Measurements from ENCODE around the gene ROBO1.

DNA sequence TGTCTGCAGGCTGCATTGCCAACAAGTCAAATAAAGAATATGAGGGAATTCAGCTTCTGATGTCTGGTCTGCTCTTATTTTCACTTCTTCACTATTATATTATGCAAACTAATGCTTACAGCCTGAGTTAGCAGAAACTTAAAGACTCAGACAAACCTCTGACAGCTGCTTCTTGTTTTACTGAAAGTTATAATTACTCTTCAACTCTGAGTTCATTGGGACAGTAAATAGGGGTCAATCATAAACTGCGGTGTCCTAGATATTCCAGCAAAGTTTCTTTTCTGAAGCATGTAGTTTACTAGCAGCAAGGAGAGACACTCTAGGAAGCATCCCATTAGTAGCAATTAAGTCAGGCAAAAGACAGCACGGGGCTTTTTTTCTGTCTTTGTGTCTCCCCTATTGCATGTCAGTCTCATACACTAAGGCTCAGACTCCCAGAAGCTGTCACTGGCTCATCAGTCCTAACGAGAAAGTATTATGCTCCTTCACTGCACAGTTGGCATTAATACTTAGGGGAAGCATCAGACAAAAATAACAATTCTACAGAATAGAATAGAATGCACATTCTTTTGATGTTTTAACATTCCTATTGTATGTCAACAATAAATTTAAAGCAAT is 1060.8 kb downstream of the ROBO1 start:
- TF ChIP-seq, protein P1, sequence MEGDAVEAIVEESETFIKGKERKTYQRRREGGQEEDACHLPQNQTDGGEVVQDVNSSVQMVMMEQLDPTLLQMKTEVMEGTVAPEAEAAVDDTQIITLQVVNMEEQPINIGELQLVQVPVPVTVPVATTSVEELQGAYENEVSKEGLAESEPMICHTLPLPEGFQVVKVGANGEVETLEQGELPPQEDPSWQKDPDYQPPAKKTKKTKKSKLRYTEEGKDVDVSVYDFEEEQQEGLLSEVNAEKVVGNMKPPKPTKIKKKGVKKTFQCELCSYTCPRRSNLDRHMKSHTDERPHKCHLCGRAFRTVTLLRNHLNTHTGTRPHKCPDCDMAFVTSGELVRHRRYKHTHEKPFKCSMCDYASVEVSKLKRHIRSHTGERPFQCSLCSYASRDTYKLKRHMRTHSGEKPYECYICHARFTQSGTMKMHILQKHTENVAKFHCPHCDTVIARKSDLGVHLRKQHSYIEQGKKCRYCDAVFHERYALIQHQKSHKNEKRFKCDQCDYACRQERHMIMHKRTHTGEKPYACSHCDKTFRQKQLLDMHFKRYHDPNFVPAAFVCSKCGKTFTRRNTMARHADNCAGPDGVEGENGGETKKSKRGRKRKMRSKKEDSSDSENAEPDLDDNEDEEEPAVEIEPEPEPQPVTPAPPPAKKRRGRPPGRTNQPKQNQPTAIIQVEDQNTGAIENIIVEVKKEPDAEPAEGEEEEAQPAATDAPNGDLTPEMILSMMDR (IDR thresholded peaks at IDR 0.05; ENCODE audit: extremely low read depth in 1 of 2, insufficient read depth in 1 of 2, low read depth in 1 of 2, low read length in 2 of 2): no peak
- TF ChIP-seq GATA2 (IDR thresholded peaks at IDR 0.05; ENCODE audit: insufficient read depth, insufficient read length, low read depth, low read length) (no peak), POLR2AphosphoS5 (IDR thresholded peaks at IDR 0.05; ENCODE audit: insufficient read depth, low read depth, low read length) (no peak), POLR2A (IDR thresholded peaks at IDR 0.05; ENCODE audit: low read depth, low read length) (no peak), JUN (IDR thresholded peaks at IDR 0.05; ENCODE audit: borderline replicate concordance, insufficient read depth, insufficient read length, low read depth) (no peak)

Measured in endothelial cell of umbilical vein (primary cell).